GM19395 (cell line): Measurements from ENCODE around the gene ABTB1.
"Not testable (repeated sequence)": the region's sequence is repeated elsewhere in the genome, so short reads cannot be mapped to it uniquely, and the experiment has no call there.

Experiments
- ATAC-seq: cut with Tn5 transposase; IDR thresholded peaks from one replicate; pipeline ENCODE4 v1.9.1; 2021; ENCODE audit warnings: mild to moderate bottlenecking, moderate library complexity; ENCODE audit not compliant: unreplicated experiment

The ABTB1 gene

DNA sequence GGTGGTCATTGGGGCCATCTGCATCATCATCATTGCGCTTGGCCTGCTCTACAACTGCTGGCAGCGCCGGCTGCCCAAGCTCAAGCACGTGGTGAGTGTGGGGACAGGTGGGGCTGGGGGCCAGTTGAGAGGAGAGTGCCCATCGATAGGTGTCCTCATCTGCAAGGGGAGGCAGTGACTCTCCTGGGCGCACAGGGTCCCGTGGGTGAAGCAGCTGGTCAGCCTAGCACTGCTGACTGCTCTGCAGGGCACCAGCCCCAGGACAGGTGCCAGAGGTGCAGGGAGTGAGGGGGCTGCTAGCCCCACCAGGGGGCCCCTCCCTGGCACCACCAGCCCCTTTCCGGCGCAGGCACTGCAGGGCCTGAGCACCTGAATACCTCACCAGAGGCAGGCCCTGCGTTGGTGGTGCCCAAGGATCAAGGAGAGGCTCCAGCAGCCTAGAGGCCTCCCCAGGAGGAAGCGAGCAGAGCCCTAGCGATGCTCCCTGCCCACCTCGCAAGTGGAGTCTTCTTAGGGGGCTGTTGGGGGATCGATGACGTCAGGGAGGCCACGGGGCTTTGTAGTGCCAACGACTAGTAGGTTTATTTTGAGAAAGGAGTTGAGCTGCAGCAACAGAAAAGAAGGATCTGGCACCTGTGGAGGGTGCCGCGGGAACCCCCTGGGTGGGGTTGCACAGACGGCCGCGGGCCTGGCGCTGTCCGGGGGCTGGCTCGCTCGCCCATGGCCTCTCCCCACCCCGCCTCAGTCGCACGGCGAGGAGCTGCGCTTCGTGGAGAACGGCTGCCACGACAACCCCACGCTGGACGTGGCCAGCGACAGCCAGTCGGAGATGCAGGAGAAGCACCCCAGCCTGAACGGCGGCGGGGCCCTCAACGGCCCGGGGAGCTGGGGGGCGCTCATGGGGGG is 976 bp upstream of the ABTB1 start:
- peak; percentile 34 for ATAC-seq

- peak; percentile 51 for ATAC-seq
Measured at GRCh38 chr3:127673191-127674100, 694 bp downstream of the ABTB1 start.

- no peak for ATAC-seq
Measured at GRCh38 chr3:127674101-127674721, 1.5 kb downstream of the ABTB1 start.

- no peak for ATAC-seq
Measured at GRCh38 chr3:127674790-127675189, 2.0 kb downstream of the ABTB1 start.

- no peak for ATAC-seq
Measured at GRCh38 chr3:127675651-127676391, 3.1 kb downstream of the ABTB1 start.

- ATAC-seq: no peak
Measured at GRCh38 chr3:127676456-127676855, 3.7 kb downstream of the ABTB1 start.

GRCh38 chr3:127676921-127677351 is 4.2 kb downstream of the ABTB1 start:
- no peak for ATAC-seq

DNA sequence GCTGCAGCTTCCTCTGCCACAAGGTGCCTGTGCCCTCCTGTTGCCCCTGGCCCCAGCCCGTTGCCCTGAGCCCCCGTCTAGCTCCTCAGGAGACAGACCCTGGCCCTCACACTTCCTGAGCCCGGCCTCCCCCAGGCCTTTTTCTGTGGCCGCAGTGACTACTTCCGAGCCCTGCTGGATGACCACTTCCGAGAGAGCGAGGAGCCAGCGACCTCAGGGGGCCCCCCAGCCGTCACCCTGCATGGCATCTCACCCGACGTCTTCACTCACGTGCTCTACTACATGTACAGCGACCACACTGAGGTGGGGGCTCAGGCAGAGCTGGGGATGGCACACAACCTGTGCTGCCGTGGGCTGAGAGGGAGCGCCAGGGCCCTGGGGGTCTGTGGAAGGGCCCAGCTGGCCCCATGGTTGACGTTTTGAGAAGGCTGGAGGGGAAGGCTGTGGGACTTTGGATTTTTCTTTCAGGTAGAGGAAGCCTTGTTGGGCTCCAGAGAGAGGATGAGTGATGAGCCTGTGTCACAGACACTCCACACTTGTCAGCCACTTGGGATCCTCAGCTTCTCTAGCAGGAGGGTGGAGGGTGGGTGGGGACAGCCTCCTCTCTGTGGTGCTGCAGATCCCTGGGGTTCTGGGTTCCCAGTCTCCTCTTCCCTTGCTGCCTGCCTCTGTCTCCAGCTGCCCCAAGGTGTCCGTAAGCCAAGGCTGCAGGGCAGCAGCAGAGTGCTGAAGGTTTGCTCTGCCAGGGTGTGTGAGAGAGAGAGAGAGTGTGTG is 5.0 kb downstream of the ABTB1 start:
- no peak for ATAC-seq

GRCh38 chr3:127678315-127678599 is 5.5 kb downstream of the ABTB1 start:
- ATAC-seq: no peak

- no peak for ATAC-seq
Measured at GRCh38 chr3:127678611-127679533, 6.1 kb downstream of the ABTB1 start.

- no peak for ATAC-seq
Measured at GRCh38 chr3:127679534-127680145, 6.9 kb downstream of the ABTB1 start.

DNA sequence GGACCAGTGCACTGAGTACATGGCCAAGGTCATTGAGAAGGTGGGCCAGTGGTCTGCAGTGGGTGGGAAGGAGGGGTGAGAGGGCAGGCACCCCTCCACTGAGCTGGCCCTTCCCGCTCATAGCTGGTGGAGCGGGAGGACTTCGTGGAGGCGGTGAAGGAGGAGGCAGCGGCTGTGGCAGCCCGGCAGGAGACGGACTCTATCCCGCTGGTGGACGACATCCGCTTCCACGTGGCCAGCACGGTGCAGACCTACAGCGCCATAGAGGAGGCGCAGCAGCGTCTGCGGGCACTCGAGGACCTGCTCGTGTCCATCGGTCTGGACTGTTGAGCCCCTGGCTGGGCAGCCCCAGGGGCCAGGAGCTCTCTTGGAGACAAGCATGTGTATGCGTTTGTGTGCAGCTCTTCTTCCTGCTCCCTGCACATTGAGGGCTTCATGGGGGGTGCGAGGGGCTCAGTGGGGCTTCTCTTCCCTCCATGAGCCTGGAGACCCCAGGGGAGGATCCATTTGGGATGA is 7.5 kb downstream of the ABTB1 start:
- ATAC-seq: no peak

GRCh38 chr3:127680798-127681221 is 8.1 kb downstream of the ABTB1 start:
- ATAC-seq: no peak

- not testable (repeated sequence) for ATAC-seq
Measured at GRCh38 chr3:127682175-127682554, 9.4 kb downstream of the ABTB1 start.

DNA sequence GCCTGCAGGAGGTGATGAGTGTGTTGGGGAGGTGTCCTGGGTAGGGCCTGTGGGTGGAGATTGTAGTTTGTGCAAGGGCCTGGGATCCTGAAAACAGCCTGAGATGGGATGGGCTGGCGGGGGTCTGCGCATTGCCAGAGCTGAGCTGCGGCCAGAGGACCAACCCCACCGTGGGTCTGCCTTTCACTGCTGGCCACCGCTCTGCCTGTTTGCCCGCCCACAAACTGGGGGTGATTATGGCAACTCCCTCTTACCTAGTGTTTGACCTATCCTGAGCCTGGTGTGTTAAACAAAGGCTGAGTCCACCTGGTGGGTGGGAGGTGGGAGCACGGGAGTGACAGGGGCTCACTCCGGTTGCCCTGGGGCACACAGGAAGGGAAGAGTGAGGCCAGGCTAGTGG is 9.8 kb downstream of the ABTB1 start:
- ATAC-seq: no peak

GRCh38 chr3:127684871-127685707 is 12.3 kb downstream of the ABTB1 start:
- ATAC-seq: no peak
